Astrocyte (in vitro differentiated cells and primary cell): ENCODE data around the gene NABP2.

ENCODE experiments used
- EZH2 ChIP-seq: IDR thresholded peaks from 2 replicates; pipeline ENCODE4 v1.6.1; 2012; ENCODE audit warnings: mild to moderate bottlenecking, low read length, inconsistent platforms; ENCODE audit not compliant: insufficient read depth
- TF ChIP-seq, protein P1 (sequence below): IDR thresholded peaks from 2 replicates; pipeline ENCODE4 v1.5.1; 2011; ENCODE audit warnings: low read depth, mild to moderate bottlenecking, inconsistent platforms, low read length, moderate library complexity; ENCODE audit not compliant: insufficient read depth

DNA sequence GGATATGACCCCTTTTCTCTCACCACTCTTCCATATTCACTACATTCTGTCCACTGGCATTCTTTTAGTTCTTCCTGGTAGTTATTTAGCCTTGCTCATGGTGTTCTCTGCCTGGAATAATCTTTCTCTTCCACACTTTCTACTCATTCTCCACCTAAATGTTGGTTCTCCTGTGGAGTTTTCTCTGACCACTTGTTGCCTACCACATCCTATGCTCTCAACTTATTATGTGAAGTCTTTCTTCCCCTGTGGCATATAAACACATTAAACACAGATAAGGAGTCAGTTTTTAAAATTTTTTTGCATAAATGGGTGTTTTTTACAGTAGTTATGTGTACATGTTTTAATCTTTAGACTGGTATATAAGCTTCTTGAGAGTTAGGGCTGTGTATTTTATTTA lies 31.6 kb upstream of the NABP2 start:
- TF ChIP-seq, protein P1, sequence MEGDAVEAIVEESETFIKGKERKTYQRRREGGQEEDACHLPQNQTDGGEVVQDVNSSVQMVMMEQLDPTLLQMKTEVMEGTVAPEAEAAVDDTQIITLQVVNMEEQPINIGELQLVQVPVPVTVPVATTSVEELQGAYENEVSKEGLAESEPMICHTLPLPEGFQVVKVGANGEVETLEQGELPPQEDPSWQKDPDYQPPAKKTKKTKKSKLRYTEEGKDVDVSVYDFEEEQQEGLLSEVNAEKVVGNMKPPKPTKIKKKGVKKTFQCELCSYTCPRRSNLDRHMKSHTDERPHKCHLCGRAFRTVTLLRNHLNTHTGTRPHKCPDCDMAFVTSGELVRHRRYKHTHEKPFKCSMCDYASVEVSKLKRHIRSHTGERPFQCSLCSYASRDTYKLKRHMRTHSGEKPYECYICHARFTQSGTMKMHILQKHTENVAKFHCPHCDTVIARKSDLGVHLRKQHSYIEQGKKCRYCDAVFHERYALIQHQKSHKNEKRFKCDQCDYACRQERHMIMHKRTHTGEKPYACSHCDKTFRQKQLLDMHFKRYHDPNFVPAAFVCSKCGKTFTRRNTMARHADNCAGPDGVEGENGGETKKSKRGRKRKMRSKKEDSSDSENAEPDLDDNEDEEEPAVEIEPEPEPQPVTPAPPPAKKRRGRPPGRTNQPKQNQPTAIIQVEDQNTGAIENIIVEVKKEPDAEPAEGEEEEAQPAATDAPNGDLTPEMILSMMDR, result no peak
- no peak for TF ChIP-seq EZH2
